ENCODE measurements around the gene SLC39A10.
"Not testable (repeated sequence)": the region's sequence is repeated elsewhere in the genome, so short reads cannot be mapped to it uniquely, and the experiment has no call there.

The SLC39A10 gene

GRCh38 chr2:195633974-195634373 lies 23.1 kb upstream of the SLC39A10 start:
- no peak for TF ChIP-seq CTCF (IDR thresholded peaks at IDR 0.05; ENCODE audit: low read length, missing control alignments)
- H3K4me3 ChIP-seq (replicated peaks; ENCODE audit: low read depth, low read length), result no peak overlapping the region
- no peak for DNase-seq (ENCODE audit: low read depth)

GRCh38 chr2:195636890-195637289 lies 20.1 kb upstream of the SLC39A10 start:
- DNase-seq (ENCODE audit: low read depth), result no peak
- TF ChIP-seq CTCF (IDR thresholded peaks at IDR 0.05; ENCODE audit: low read length, missing control alignments), result no peak
- H3K4me3 ChIP-seq (replicated peaks; ENCODE audit: low read depth, low read length), result no peak overlapping the region

- no peak for TF ChIP-seq CTCF (IDR thresholded peaks at IDR 0.05; ENCODE audit: low read length, missing control alignments)
- no peak overlapping the region for H3K4me3 ChIP-seq (replicated peaks; ENCODE audit: low read depth, low read length)
- DNase-seq (ENCODE audit: low read depth), result no peak
Observed at GRCh38 chr2:195638750-195639149, 18.3 kb upstream of the SLC39A10 start.

GRCh38 chr2:195639238-195639858 lies 17.7 kb upstream of the SLC39A10 start:
- no peak for DNase-seq (ENCODE audit: low read depth)
- no peak overlapping the region for H3K4me3 ChIP-seq (replicated peaks; ENCODE audit: low read depth, low read length)
- no peak for TF ChIP-seq CTCF (IDR thresholded peaks at IDR 0.05; ENCODE audit: low read length, missing control alignments)

- TF ChIP-seq CTCF (IDR thresholded peaks at IDR 0.05; ENCODE audit: low read length, missing control alignments), result no peak
- H3K4me3 ChIP-seq (replicated peaks; ENCODE audit: low read depth, low read length), result no peak overlapping the region
- no peak for DNase-seq (ENCODE audit: low read depth)
Observed at GRCh38 chr2:195639959-195640358, 17.1 kb upstream of the SLC39A10 start.

GRCh38 chr2:195642027-195642678 lies 14.9 kb upstream of the SLC39A10 start:
- DNase-seq (ENCODE audit: low read depth), result no peak
- no peak overlapping the region for H3K4me3 ChIP-seq (replicated peaks; ENCODE audit: low read depth, low read length)
- TF ChIP-seq CTCF (IDR thresholded peaks at IDR 0.05; ENCODE audit: low read length, missing control alignments), result no peak

GRCh38 chr2:195642679-195643068 lies 14.4 kb upstream of the SLC39A10 start:
- DNase-seq (ENCODE audit: low read depth), result no peak
- H3K4me3 ChIP-seq (replicated peaks; ENCODE audit: low read depth, low read length), result no peak overlapping the region
- no peak for TF ChIP-seq CTCF (IDR thresholded peaks at IDR 0.05; ENCODE audit: low read length, missing control alignments)

GRCh38 chr2:195644708-195645107 lies 12.3 kb upstream of the SLC39A10 start:
- DNase-seq (ENCODE audit: low read depth); H3K4me3 ChIP-seq (replicated peaks; ENCODE audit: low read depth, low read length): not testable (repeated sequence)
